CD14-positive monocyte (primary cell): ENCODE results near the gene POLR2F. TPM values are rescaled to one million over a fixed set of nuclear protein-coding genes. Genes with fewer than 3 reads are reported as not detected.

Experiments
- DNase-seq, 3 donors: peaks; one replicate each; pipeline ENCODE4 v3.0.0-alpha.2; 2011 to 2022
- H2AFZ ChIP-seq: 2 replicates; pipeline ENCODE4 v1.6.0; 2012; ENCODE audit warnings: mild to moderate bottlenecking, low read depth, low read length, inconsistent platforms; ENCODE audit not compliant: insufficient read depth, poor library complexity, severe bottlenecking
- H3K27ac ChIP-seq, 2 donors: 1 replicate in 1 of 2; 2 replicates in 1 of 2; pipeline ENCODE4 v1.5.1; 2012 to 2013; ENCODE audit warnings: low read length in 2 of 2, control low read depth in 1 of 2, inconsistent platforms in 1 of 2, low read depth in 1 of 2, mild to moderate bottlenecking in 1 of 2
- H3K27me3 ChIP-seq, 2 donors: one replicate each; pipeline versions ENCODE4 v1.6.0 to v1.6.1; 2011 to 2013; ENCODE audit warnings: low read length in 2 of 2; ENCODE audit not compliant: control insufficient read depth in 2 of 2, insufficient read depth in 2 of 2
- H3K36me3 ChIP-seq, 2 donors: replicated peaks in 1 of 2; 1 replicate in 1 of 2; 2 replicates in 1 of 2; pipeline versions ENCODE4 v1.5.1 to v1.6.1; 2012 to 2013; ENCODE audit warnings: low read length in 2 of 2, control low read depth in 1 of 2, inconsistent platforms in 1 of 2, mild to moderate bottlenecking in 1 of 2; ENCODE audit not compliant: insufficient read depth in 2 of 2, control insufficient read depth in 1 of 2
- H3K4me1 ChIP-seq, 2 donors: 1 replicate in 1 of 2; 2 replicates in 1 of 2; pipeline versions ENCODE4 v1.5.1 to v1.6.1; 2012 to 2013; ENCODE audit warnings: low read length in 2 of 2, control low read depth in 1 of 2, inconsistent platforms in 1 of 2, mild to moderate bottlenecking in 1 of 2, moderate library complexity in 1 of 2; ENCODE audit not compliant: insufficient read depth in 2 of 2, control insufficient read depth in 1 of 2
- H3K4me2 ChIP-seq: replicated peaks from 2 replicates; pipeline ENCODE3; 2012; ENCODE audit warnings: low read length, moderate library complexity, mild to moderate bottlenecking; ENCODE audit not compliant: poor library complexity, severe bottlenecking; ENCODE audit errors: extremely low read depth
- H3K4me3 ChIP-seq, 3 experiments: fragments of 200-600 bp in 1 of 3; sonication (generic) in 1 of 3; replicated peaks in 1 of 3; 1 replicate in 2 of 3; 2 replicates in 1 of 3; pipeline ENCODE4 v1.5.1; 2011 to 2013; ENCODE audit warnings: low read length in 3 of 3, mild to moderate bottlenecking in 3 of 3, control low read depth in 2 of 3, low read depth in 2 of 3, inconsistent platforms in 1 of 3, moderate library complexity in 1 of 3
- H3K79me2 ChIP-seq: 2 replicates; pipeline ENCODE4 v1.6.0; 2012; ENCODE audit warnings: mild to moderate bottlenecking, control low read depth, inconsistent platforms, low read length, moderate library complexity; ENCODE audit not compliant: insufficient read depth
- H3K9ac ChIP-seq: 2 replicates; pipeline ENCODE4 v1.6.0; 2017; ENCODE audit warnings: low read length, mild to moderate bottlenecking; ENCODE audit not compliant: insufficient read depth, poor library complexity, severe bottlenecking
- H3K9me3 ChIP-seq, 2 donors: replicated peaks in 1 of 2; 1 replicate in 1 of 2; 2 replicates in 1 of 2; pipeline versions ENCODE4 v1.5.1 to v1.6.1; 2012 to 2013; ENCODE audit warnings: low read length in 2 of 2, control low read depth in 1 of 2; ENCODE audit not compliant: control insufficient read depth in 1 of 2, insufficient read depth in 1 of 2
- H4K20me1 ChIP-seq: 2 replicates; pipeline ENCODE4 v1.6.0; 2012; ENCODE audit warnings: mild to moderate bottlenecking, low read length, control low read depth, moderate library complexity; ENCODE audit not compliant: insufficient read depth
- H3K27ac Mint-ChIP-seq, 7 donors: one replicate each; pipeline ENCODE4 v1.8.0; 2020; ENCODE audit warnings: mild to moderate bottlenecking in 7 of 7, mixed read lengths in 7 of 7, moderate library complexity in 6 of 7, inconsistent platforms in 2 of 7
- H3K27me3 Mint-ChIP-seq, 3 donors: one replicate each; pipeline ENCODE4 v1.8.0; 2021 to 2022; ENCODE audit warnings: low read depth in 3 of 3, mild to moderate bottlenecking in 3 of 3, mixed read lengths in 3 of 3, moderate library complexity in 3 of 3, inconsistent platforms in 1 of 3
- H3K36me3 Mint-ChIP-seq, 2 donors: one replicate each; pipeline ENCODE4 v1.8.0; 2020; ENCODE audit warnings: mixed read lengths in 2 of 2, inconsistent platforms in 1 of 2, mild to moderate bottlenecking in 1 of 2
- H3K4me1 Mint-ChIP-seq: one replicate; pipeline ENCODE4 v1.8.0; 2020; ENCODE audit warnings: mild to moderate bottlenecking, mixed read lengths
- H3K4me3 Mint-ChIP-seq, 2 donors: one replicate each; pipeline ENCODE4 v1.8.0; 2020; ENCODE audit warnings: mild to moderate bottlenecking in 2 of 2, mixed read lengths in 2 of 2, moderate library complexity in 1 of 2
- H3K9me3 Mint-ChIP-seq, 7 donors: one replicate each; pipeline ENCODE4 v1.8.0; 2020 to 2022; ENCODE audit warnings: mixed read lengths in 7 of 7, mild to moderate bottlenecking in 6 of 7, moderate library complexity in 6 of 7, inconsistent platforms in 2 of 7
- CTCF ChIP-seq: fragments of 200-600 bp; IDR thresholded peaks from one replicate; pipeline ENCODE4 v1.8.0; 2022; ENCODE audit warnings: antibody characterized with exemption, mild to moderate bottlenecking
- WGBS: methylation state at CpG from one replicate; pipeline ENCODE4 v1.1.5; 2013; ENCODE audit warnings: missing lambda C conversion rate; ENCODE audit not compliant: insufficient coverage; 5-methylcytosine and 5-hydroxymethylcytosine counted together
- intact Hi-C, 2 donors: fragments of 100-400 bp; cut with micrococcal nuclease; formaldehyde crosslinking; loops; one replicate each; pipeline versions ENCODE4 v1.15.0 to v1.15.1; 2023
- polyA plus RNA-seq, 3 donors: library from polyadenylated mRNA; depleted of rRNA in 1 of 3; unstranded in 2 of 3; stranded (reverse) in 1 of 3; fragments of 300-500 nt in 2 of 3; fragments of >200 nt in 1 of 3; fragmentation: Illumina TruSeq in 2 of 3; gene quantifications; 1 replicate in 2 of 3; 2 replicates in 1 of 3; pipeline ENCODE4 v1.2.3, GENCODE V29; 2012 to 2021

POLR2F gene
- polyA plus RNA-seq, 3 donors = 45.4 to 182 (median 143) TPM

- Mint-ChIP-seq H3K4me3 (no peak overlapping the region), H3K4me1 (peaks cover 11% of the 10 kb centered on the region), H3K36me3 (no peaks in the 10 kb centered on the region), H3K27me3 (peaks cover 2 to 4% (median 2%) of the 10 kb centered on the region in 3 donors), H3K27ac (peak overlapping the region in 1 of 7 donors; percentile 63), H3K9me3 (no peaks in the 10 kb centered on the region)
- no peaks in the 10 kb centered on the region for H3K9me3 ChIP-seq
- H3K4me3 ChIP-seq = no peak overlapping the region
- H3K79me2 ChIP-seq = no peaks in the 10 kb centered on the region
- no peaks in the 10 kb centered on the region for H3K4me1 ChIP-seq
- H3K36me3 ChIP-seq = no peaks in the 10 kb centered on the region
- no peak overlapping the region for H3K4me2 ChIP-seq
- no peak for TF ChIP-seq CTCF
- no peak overlapping the region for H3K27ac ChIP-seq
- intact Hi-C loops = no loop called here
- H3K27me3 ChIP-seq = no peaks in the 10 kb centered on the region
- H2AFZ ChIP-seq = no peak overlapping the region
- no peak for DNase-seq
- H4K20me1 ChIP-seq = no peaks in the 10 kb centered on the region
- H3K9ac ChIP-seq = no peak overlapping the region
- 86% methylated on average over 5 of the region's 7 CpGs for WGBS
Measured at GRCh38 chr22:37998543-37998942, 45.0 kb downstream of the POLR2F start.

- Histone ChIP-seq H4K20me1 (no peaks in the 10 kb centered on the region), H3K27ac (no peak overlapping the region), H3K79me2 (no peaks in the 10 kb centered on the region), H3K9me3 (no peaks in the 10 kb centered on the region), H2AFZ (no peak overlapping the region), H3K27me3 (no peaks in the 10 kb centered on the region), H3K4me2 (no peak overlapping the region), H3K9ac (no peak overlapping the region), H3K36me3 (no peaks in the 10 kb centered on the region), H3K4me3 (no peak overlapping the region), H3K4me1 (no peaks in the 10 kb centered on the region)
- DNase-seq = no peak
- peaks cover 11% of the 10 kb centered on the region for H3K4me1 Mint-ChIP-seq
- no peaks in the 10 kb centered on the region for H3K36me3 Mint-ChIP-seq
- H3K4me3 Mint-ChIP-seq = no peak overlapping the region
- no peaks in the 10 kb centered on the region for H3K9me3 Mint-ChIP-seq
- WGBS = 92% methylated on average over 5 of the region's 10 CpGs
- no peak for TF ChIP-seq CTCF
- no peak overlapping the region for H3K27ac Mint-ChIP-seq
- intact Hi-C loops = no loop called here
- H3K27me3 Mint-ChIP-seq = peaks cover 2 to 4% (median 2%) of the 10 kb centered on the region in 3 donors
Measured at GRCh38 chr22:37999236-37999635, 45.7 kb downstream of the POLR2F start.
